Trophoblast cell (in vitro differentiated cells and primary cell): ENCODE data around the gene TMEM106B. TPM values are rescaled to one million over a fixed set of nuclear protein-coding genes. Genes with fewer than 3 reads are reported as not detected.
"Not testable (repeated sequence)": the region's sequence is repeated elsewhere in the genome, so short reads cannot be mapped to it uniquely, and the experiment has no call there.

Experiments
- DNase-seq, 2 donors: peaks; one replicate each; pipeline ENCODE4 v3.0.0-alpha.2; 2016
- H2AFZ ChIP-seq: 2 replicates; pipeline ENCODE4 v1.6.1; 2013; ENCODE audit warnings: low read length, moderate library complexity, mild to moderate bottlenecking; ENCODE audit not compliant: insufficient read depth, poor library complexity
- H2AK5ac ChIP-seq: 2 replicates; pipeline ENCODE4 v1.6.1; 2013; ENCODE audit warnings: mild to moderate bottlenecking, low read length
- H2BK120ac ChIP-seq: 2 replicates; pipeline ENCODE4 v1.6.1; 2013; ENCODE audit warnings: low read length, mild to moderate bottlenecking, moderate library complexity; ENCODE audit not compliant: insufficient read depth, poor library complexity
- H2BK12ac ChIP-seq: 2 replicates; pipeline ENCODE4 v1.6.1; 2013; ENCODE audit warnings: mild to moderate bottlenecking, low read length, moderate library complexity
- H2BK5ac ChIP-seq: 2 replicates; pipeline ENCODE4 v1.6.1; 2013; ENCODE audit warnings: low read length, low read depth, moderate library complexity, mild to moderate bottlenecking; ENCODE audit not compliant: poor library complexity
- H3K14ac ChIP-seq: 2 replicates; pipeline ENCODE4 v1.6.1; 2013; ENCODE audit warnings: mild to moderate bottlenecking, low read length
- H3K18ac ChIP-seq: 2 replicates; pipeline ENCODE4 v1.6.1; 2013; ENCODE audit warnings: mild to moderate bottlenecking, low read length
- H3K23ac ChIP-seq: 2 replicates; pipeline ENCODE4 v1.6.1; 2013; ENCODE audit warnings: low read length
- H3K27ac ChIP-seq: 2 replicates; pipeline ENCODE4 v1.5.1; 2013; ENCODE audit warnings: low read depth, mild to moderate bottlenecking, inconsistent platforms, low read length, moderate library complexity
- H3K27me3 ChIP-seq: 2 replicates; pipeline ENCODE4 v1.6.1; 2013; ENCODE audit warnings: inconsistent platforms, mild to moderate bottlenecking, low read length, moderate library complexity; ENCODE audit not compliant: insufficient read depth
- H3K36me3 ChIP-seq, 2 experiments: 1 replicate in 1 of 2; 2 replicates in 1 of 2; pipeline ENCODE4 v1.6.1; 2013; ENCODE audit warnings: low read length in 2 of 2, mild to moderate bottlenecking in 2 of 2, moderate library complexity in 1 of 2; ENCODE audit not compliant: insufficient read depth in 2 of 2, control insufficient read depth in 1 of 2
- H3K4ac ChIP-seq: 2 replicates; pipeline ENCODE4 v1.6.1; 2013; ENCODE audit warnings: low read depth, mild to moderate bottlenecking, low read length, moderate library complexity
- H3K4me1 ChIP-seq, 2 experiments: 1 replicate in 1 of 2; 2 replicates in 1 of 2; pipeline ENCODE4 v1.6.1; 2013; ENCODE audit warnings: low read length in 2 of 2, mild to moderate bottlenecking in 2 of 2, moderate library complexity in 1 of 2; ENCODE audit not compliant: insufficient read depth in 2 of 2, control insufficient read depth in 1 of 2
- H3K4me2 ChIP-seq: 2 replicates; pipeline ENCODE4 v1.6.1; 2013; ENCODE audit warnings: inconsistent platforms, mild to moderate bottlenecking, low read length, moderate library complexity
- H3K4me3 ChIP-seq: 2 replicates; pipeline ENCODE4 v1.5.1; 2013; ENCODE audit warnings: mild to moderate bottlenecking, low read depth, low read length, inconsistent platforms
- H3K79me1 ChIP-seq: one replicate; pipeline ENCODE4 v1.6.1; 2013; ENCODE audit warnings: low read length
- H3K79me2 ChIP-seq: 2 replicates; pipeline ENCODE4 v1.6.1; 2013; ENCODE audit warnings: low read length, mild to moderate bottlenecking; ENCODE audit not compliant: control insufficient read depth, insufficient read depth, poor library complexity
- H3K9ac ChIP-seq: 2 replicates; pipeline ENCODE4 v1.6.1; 2013; ENCODE audit warnings: mild to moderate bottlenecking, low read length
- H3K9me3 ChIP-seq: 2 replicates; pipeline ENCODE4 v1.6.1; 2013; ENCODE audit warnings: low read depth, mild to moderate bottlenecking, control low read depth, inconsistent platforms, low read length; ENCODE audit not compliant: insufficient read depth
- H4K12ac ChIP-seq: 2 replicates; pipeline ENCODE4 v1.6.1; 2013; ENCODE audit warnings: low read depth, mild to moderate bottlenecking, low read length, moderate library complexity
- H4K8ac ChIP-seq: 2 replicates; pipeline ENCODE4 v1.6.1; 2013; ENCODE audit warnings: low read depth, mild to moderate bottlenecking, low read length, moderate library complexity
- H4K91ac ChIP-seq: one replicate; pipeline ENCODE4 v1.6.1; 2013; ENCODE audit warnings: low read depth, mild to moderate bottlenecking, low read length, moderate library complexity
- whole genome bisulfite sequencing: extraction: QIAGEN DNeasy Blood & Tissue Kit; methylation state at CpG from one replicate; pipeline ENCODE4 v1.1.7; 2013; ENCODE audit warnings: missing lambda C conversion rate; ENCODE audit not compliant: insufficient read length, insufficient coverage; ENCODE audit errors: extremely low coverage; 5-methylcytosine and 5-hydroxymethylcytosine counted together
- polyA plus RNA-seq: library from polyadenylated mRNA; stranded (reverse); fragments of 200-250 nt; gene quantifications from 2 replicates; pipeline ENCODE4 v1.2.3, GENCODE V29; 2013

TMEM106B gene
- 29.1 and 30.6 TPM in 2 replicates for polyA plus RNA-seq

- Histone ChIP-seq H2AFZ (peak within 1 kb of the TSS; percentile 78), H3K27me3 (no peaks in the 10 kb centered on the region), H2BK5ac (peak within 1 kb of the TSS; percentile 53), H4K91ac (peak within 1 kb of the TSS; percentile 84), H3K14ac (peak within 1 kb of the TSS; percentile 68), H4K8ac (peak within 1 kb of the TSS; percentile 83), H3K4me2 (peak within 1 kb of the TSS; percentile 81), H3K4ac (peak within 1 kb of the TSS; percentile 13), H3K4me1 (peaks cover 0 to 3% of the 10 kb centered on the region in 2 experiments), H3K36me3 (no peaks in the 10 kb centered on the region), H3K27ac (peak within 1 kb of the TSS; percentile 83), H4K12ac (peak within 1 kb of the TSS; percentile 72), H3K4me3 (peak within 1 kb of the TSS; percentile 93), H2BK12ac (no peak within 1 kb of the TSS), H3K18ac (peak within 1 kb of the TSS; percentile 71), H2BK120ac (peak within 1 kb of the TSS; percentile 66), H3K9me3 (no peaks in the 10 kb centered on the region), H3K79me1 (peaks cover 4% of the 10 kb centered on the region), H2AK5ac (no peak within 1 kb of the TSS), H3K23ac (no peak within 1 kb of the TSS), H3K79me2 (peaks cover 3% of the 10 kb centered on the region), H3K9ac (peak within 1 kb of the TSS; percentile 90)
- peak; percentile 97 to 98 for DNase-seq
- WGBS: no CpG with 5 or more reads among the region's 62 CpGs
Measured at GRCh38 chr7:12211054-12211710, at the start of gene TMEM106B. Gene TMEM106B, plus strand, starts transcription at chr7:12211294. Its CDS starts 3,517 bp downstream, at chr7:12214811.

- Histone ChIP-seq H3K4me3 (no peak overlapping the region), H2BK120ac (no peak overlapping the region), H4K12ac (no peak overlapping the region), H2AK5ac (no peak overlapping the region), H3K27ac (no peak overlapping the region), H3K36me3 (no peaks in the 10 kb centered on the region), H2BK5ac (no peak overlapping the region), H3K4me2 (no peak overlapping the region), H3K9me3 (no peaks in the 10 kb centered on the region), H3K4ac (no peak overlapping the region), H3K4me1 (no peaks in the 10 kb centered on the region), H3K79me2 (no peaks in the 10 kb centered on the region), H3K14ac (no peak overlapping the region), H4K8ac (no peak overlapping the region), H3K18ac (no peak overlapping the region), H3K9ac (no peak overlapping the region), H2AFZ (no peak overlapping the region), H4K91ac (no peak overlapping the region), H3K79me1 (no peaks in the 10 kb centered on the region), H3K23ac (no peak overlapping the region), H2BK12ac (no peak overlapping the region), H3K27me3 (no peaks in the 10 kb centered on the region)
- WGBS: no CpG with 5 or more reads among the region's 5 CpGs
- no peak for DNase-seq
Measured at GRCh38 chr7:12162415-12163113, 48.5 kb upstream of the TMEM106B start.

- H2AK5ac ChIP-seq, H2BK5ac ChIP-seq, H3K18ac ChIP-seq, H3K4me1 ChIP-seq, H3K4me2 ChIP-seq, H3K79me1 ChIP-seq, H3K9ac ChIP-seq, H4K12ac ChIP-seq, H4K91ac ChIP-seq, H3K14ac ChIP-seq, H3K36me3 ChIP-seq, H3K4ac ChIP-seq, H3K27me3 ChIP-seq, H3K79me2 ChIP-seq, H3K23ac ChIP-seq, H3K9me3 ChIP-seq, H2BK120ac ChIP-seq, H2AFZ ChIP-seq, H4K8ac ChIP-seq, H2BK12ac ChIP-seq, H3K4me3 ChIP-seq, H3K27ac ChIP-seq, DNase-seq: not testable (repeated sequence)
- WGBS: no CpG with 5 or more reads among the region's 3 CpGs
Measured at GRCh38 chr7:12168065-12168464, 43.0 kb upstream of the TMEM106B start.

- not testable (repeated sequence) for H3K23ac ChIP-seq
Measured at GRCh38 chr7:12169981-12170820, 40.9 kb upstream of the TMEM106B start.

More at GRCh38 chr7:12169981-12170820, 40.9 kb upstream of the TMEM106B start:
- not testable (repeated sequence) for H3K36me3 ChIP-seq, H4K12ac ChIP-seq, H2BK120ac ChIP-seq, H3K9ac ChIP-seq, H2BK12ac ChIP-seq, H3K9me3 ChIP-seq, H3K27ac ChIP-seq, H3K4me1 ChIP-seq, H3K18ac ChIP-seq, H2AK5ac ChIP-seq, H3K4ac ChIP-seq, H3K79me1 ChIP-seq, H3K4me3 ChIP-seq, H3K4me2 ChIP-seq, H3K14ac ChIP-seq, H2AFZ ChIP-seq, H4K91ac ChIP-seq, H3K79me2 ChIP-seq, H2BK5ac ChIP-seq, H4K8ac ChIP-seq, DNase-seq, H3K27me3 ChIP-seq
- no CpG with 5 or more reads among the region's 6 CpGs for WGBS
